GM10266 (cell line): Measurements from ENCODE around the gene TXNDC11.

Source experiments
- DNase-seq: peaks from one replicate; pipeline ENCODE4 v3.0.0; 2012; ENCODE audit errors: extremely low spot score
- CTCF ChIP-seq: IDR thresholded peaks from 2 replicates; pipeline ENCODE4 v1.5.1; 2012; ENCODE audit warnings: mild to moderate bottlenecking, low read depth; ENCODE audit not compliant: control insufficient read depth, insufficient read depth; ENCODE audit errors: missing control alignments

The TXNDC11 gene

GRCh38 chr16:11667221-11667823, 75.3 kb downstream of the TXNDC11 start:
- no peak for DNase-seq
- no peak for TF ChIP-seq CTCF

- no peak for DNase-seq
- no peak for TF ChIP-seq CTCF
These were observed 76.3 kb downstream of the TXNDC11 start for GRCh38 chr16:11666103-11667055.

DNA sequence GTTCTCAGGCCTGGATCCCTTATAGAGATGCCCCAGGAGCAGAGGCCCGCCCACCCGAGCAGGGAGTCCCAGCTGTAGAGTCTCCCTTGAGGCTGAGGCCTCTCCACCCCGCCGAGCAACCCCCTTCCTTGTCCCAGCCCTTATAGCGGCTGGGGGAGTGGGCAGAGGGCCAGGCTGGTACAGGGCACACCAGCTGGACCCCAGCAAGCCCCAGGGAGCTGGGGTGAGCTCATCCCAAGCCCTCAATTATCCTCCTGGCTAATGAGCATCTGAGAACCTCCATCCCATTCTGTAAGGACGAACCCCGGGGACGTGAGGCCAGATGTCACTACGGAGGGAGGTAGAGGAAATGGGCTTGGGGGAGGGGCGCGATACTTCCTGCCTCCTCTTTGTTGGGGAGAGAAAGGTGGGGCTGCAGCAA, 77.6 kb downstream of the TXNDC11 start:
- TF ChIP-seq CTCF, result no peak
- no peak for DNase-seq

GRCh38 chr16:11662582-11662981, 80.1 kb downstream of the TXNDC11 start:
- no peak for TF ChIP-seq CTCF
- no peak for DNase-seq

DNA sequence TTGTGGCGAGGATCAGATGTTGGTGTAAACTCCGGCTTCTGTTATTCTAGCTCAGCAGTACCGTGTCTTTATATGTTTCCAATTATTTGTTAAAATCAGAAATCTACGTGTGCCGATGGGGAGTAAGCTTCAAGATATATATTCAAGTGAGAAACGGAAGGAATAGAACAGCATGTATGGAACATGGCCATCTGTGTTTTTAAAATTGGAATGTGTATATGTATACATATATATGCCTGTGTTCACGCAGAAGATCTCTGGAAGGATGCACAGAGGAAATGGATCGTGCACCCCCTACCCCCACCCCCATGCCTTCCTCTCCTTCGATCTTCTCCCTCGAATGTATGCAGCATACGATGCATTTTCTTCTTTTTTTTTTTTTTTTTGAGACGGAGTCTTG, 82.1 kb downstream of the TXNDC11 start:
- DNase-seq, result no peak
- TF ChIP-seq CTCF, result no peak

GRCh38 chr16:11658896-11659708, 83.6 kb downstream of the TXNDC11 start:
- no peak for TF ChIP-seq CTCF
- DNase-seq, result no peak
